ENCODE data around the gene ASCC1.

ASCC1 gene

DNA sequence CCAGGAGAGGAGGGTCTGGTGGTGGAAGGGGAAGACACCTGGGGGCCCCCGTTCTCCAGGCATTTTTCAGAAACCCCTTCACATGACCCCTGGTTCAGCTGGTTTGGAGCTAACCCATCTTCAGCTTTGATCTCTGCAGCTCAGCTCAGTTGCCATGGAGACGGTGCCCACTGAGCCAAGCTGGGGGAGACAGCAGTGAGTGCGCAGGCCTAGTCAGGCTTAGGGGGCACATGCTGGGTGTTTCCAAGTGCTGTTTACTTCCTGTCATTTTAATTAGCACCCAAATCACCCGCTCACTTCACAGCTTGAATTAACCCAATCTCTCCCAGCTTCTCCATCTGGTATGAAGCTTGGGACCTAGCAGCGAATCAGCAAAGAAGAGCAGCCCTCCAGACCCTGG, 136.7 kb downstream of the ASCC1 start:
- no peak for DNase-seq (ENCODE audit: low spot score)
- no peak for TF ChIP-seq CTCF (IDR thresholded peaks at IDR 0.05; ENCODE audit: extremely low read depth, insufficient read depth, missing control alignments)
- in situ Hi-C loops (cut with MboI; ENCODE audit: low pct_unique_long_range_greater_than_20kb, low sequenced_read_pairs, unreplicated experiment): no loop called here

DNA sequence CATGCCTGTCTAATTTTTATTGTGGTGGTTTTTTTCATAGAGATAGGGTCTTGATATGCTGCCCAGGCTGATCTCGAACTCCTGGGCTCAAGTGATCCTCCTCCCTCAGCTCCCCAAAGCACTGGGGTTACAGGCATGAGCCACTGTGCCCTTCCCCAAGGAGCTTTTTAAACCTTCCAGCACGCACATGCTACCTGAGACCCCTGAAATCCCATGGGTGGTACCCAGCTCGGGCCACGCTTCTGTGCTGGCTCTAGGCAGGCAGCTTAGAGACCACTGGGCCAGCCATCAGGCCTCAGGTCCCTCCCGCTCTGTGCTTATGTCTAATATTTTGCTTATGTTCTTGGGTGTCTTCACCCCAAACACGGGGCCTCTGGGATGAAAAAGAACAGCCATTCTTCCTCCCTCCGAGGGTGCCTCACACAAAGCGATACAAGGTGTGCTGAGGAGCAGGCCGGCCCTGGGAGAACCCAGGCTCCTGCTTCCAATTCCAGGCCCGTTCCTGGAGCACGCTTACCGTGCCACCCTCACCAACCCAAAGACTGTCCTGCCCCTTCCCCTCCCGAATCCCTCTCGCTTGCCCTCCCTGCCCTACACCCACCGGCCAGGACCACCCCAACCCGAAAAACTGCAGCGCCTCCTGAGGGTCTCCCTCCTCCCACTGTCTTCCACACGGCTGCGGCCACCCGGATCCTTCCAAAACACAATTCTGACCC, 138.6 kb downstream of the ASCC1 start:
- in situ Hi-C loops (cut with MboI; ENCODE audit: low pct_unique_long_range_greater_than_20kb, low sequenced_read_pairs, unreplicated experiment): no loop called here
- no peak for TF ChIP-seq CTCF (IDR thresholded peaks at IDR 0.05; ENCODE audit: extremely low read depth, insufficient read depth, missing control alignments)

GRCh38 chr10:72076756-72077155, 139.3 kb downstream of the ASCC1 start:
- DNase-seq (ENCODE audit: low spot score): no peak
- TF ChIP-seq CTCF (IDR thresholded peaks at IDR 0.05; ENCODE audit: extremely low read depth, insufficient read depth, missing control alignments): no peak
- in situ Hi-C loops (cut with MboI; ENCODE audit: low pct_unique_long_range_greater_than_20kb, low sequenced_read_pairs, unreplicated experiment): no loop called here

More for the DNA sequence above, 138.6 kb downstream of the ASCC1 start:
- DNase-seq (ENCODE audit: low spot score): no peak

GRCh38 chr10:72075376-72076115, 140.5 kb downstream of the ASCC1 start:
- in situ Hi-C loops (cut with MboI; ENCODE audit: low pct_unique_long_range_greater_than_20kb, low sequenced_read_pairs, unreplicated experiment): no loop called here
- TF ChIP-seq CTCF (IDR thresholded peaks at IDR 0.05; ENCODE audit: extremely low read depth, insufficient read depth, missing control alignments): no peak
- DNase-seq (ENCODE audit: low spot score): no peak

DNA sequence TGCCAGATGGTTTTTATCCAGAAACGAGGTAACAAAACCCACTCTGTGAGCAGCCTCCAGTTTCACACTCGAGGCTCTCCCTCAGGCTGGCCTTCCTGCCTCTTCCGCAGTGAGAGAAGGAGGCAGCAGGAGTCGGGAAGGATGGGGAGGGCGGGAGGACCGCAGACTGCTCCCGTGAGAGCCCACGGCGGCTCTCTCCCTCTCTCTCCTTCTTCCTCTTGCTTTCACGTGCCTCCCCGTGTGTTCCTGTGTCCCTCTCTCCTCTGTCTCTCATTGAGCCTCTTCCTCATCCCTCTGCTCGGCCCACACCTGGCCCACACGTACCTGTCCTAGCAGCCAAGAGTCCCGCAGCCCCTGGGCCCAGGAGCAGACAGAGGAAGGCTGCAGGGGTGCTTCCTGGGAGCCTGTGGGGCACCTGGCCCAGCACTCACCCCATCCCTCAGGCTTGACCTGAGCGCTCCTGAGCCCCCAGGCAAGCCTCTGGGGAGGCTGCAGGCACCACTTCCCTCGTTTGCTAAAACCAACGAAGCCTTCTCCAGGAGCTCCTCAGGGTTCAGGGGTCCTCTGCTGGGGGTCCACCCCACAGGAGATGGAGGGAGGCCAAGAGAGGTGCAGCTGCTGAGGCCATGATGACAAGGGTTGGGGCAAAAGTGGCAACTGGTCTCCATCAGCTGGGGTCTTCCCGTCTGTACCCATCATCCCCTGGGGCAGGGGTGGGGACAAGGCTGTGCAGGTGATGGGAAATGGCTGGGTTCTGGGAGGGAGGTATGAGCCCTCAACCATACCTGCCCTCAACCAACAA, 141.3 kb downstream of the ASCC1 start:
- DNase-seq (ENCODE audit: low spot score): no peak
- in situ Hi-C loops (cut with MboI; ENCODE audit: low pct_unique_long_range_greater_than_20kb, low sequenced_read_pairs, unreplicated experiment): no loop called here
- no peak for TF ChIP-seq CTCF (IDR thresholded peaks at IDR 0.05; ENCODE audit: extremely low read depth, insufficient read depth, missing control alignments)

DNA sequence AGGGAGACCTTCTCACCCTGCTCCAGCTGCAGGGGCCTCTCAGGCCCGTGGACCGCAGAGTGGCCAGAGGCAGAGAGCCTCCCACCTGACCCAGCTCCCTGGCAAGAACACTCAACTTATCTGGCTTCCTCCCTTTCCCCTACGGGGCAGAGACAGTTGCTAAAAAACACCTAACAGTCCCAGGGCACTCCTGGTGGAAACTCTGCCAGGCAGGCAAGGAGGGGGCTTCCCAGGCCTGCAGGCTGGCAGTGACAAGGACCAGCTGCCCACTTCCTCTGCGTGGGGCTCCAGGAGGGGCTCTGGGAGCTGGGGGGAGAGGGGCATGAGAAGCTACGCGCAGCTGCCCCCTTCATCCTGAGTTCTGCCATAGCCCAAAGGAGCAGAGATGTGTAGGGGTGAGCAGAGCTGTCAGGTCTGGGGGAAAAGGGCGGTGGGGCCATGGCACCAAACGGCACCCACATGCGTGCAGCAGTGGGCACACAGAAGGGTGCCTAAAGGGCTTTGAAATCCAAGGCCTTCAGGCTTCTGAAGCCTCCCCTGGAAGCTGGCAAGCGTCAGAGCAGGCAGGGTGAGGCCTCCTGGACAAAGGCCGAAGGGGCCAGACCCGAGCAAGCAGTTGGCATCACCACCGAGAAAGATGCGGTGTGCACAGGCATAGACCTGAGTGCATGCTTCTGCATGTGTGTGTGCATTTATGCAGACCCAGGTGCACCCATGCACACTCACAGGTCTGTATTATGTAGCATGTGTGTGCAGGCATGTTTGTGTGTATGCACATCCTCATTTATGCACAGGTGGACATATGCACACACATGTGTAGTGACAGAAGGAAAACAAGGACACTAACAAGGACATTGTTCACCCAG, 142.1 kb downstream of the ASCC1 start:
- TF ChIP-seq CTCF (IDR thresholded peaks at IDR 0.05; ENCODE audit: extremely low read depth, insufficient read depth, missing control alignments): no peak
- in situ Hi-C loops (cut with MboI; ENCODE audit: low pct_unique_long_range_greater_than_20kb, low sequenced_read_pairs, unreplicated experiment): no loop called here
- DNase-seq (ENCODE audit: low spot score): no peak
